Ovary (tissue), 9 donors: ENCODE results near the gene THEMIS. TPM values are rescaled to one million over a fixed set of nuclear protein-coding genes. Genes with fewer than 3 reads are reported as not detected.

Experiments
- DNase-seq, 5 donors: peaks; one replicate each; pipeline ENCODE4 v3.0.0-alpha.2; 2019 to 2020
- H3K27ac ChIP-seq, 2 donors: fragments of 200-600 bp; one replicate each; pipeline versions ENCODE4 v1.5.1 to v1.8.0; 2019 to 2022
- H3K27me3 ChIP-seq: fragments of 200-600 bp; one replicate; pipeline ENCODE4 v1.8.0; 2022
- H3K36me3 ChIP-seq: fragments of 200-600 bp; sonication (generic); one replicate; pipeline ENCODE4 v1.5.1; 2019
- H3K4me1 ChIP-seq: one replicate; pipeline ENCODE4 v1.8.1; 2013; ENCODE audit warnings: mild to moderate bottlenecking, moderate library complexity; ENCODE audit not compliant: insufficient read depth
- H3K4me3 ChIP-seq: fragments of 200-600 bp; sonication (generic); one replicate; pipeline ENCODE4 v1.5.1; 2017
- H3K9me3 ChIP-seq, 2 donors: fragments of 200-600 bp in 1 of 2; sonication (generic) in 1 of 2; one replicate each; pipeline versions ENCODE4 v1.5.1 to v1.8.1; 2013 to 2019; ENCODE audit warnings: mild to moderate bottlenecking in 1 of 2, moderate library complexity in 1 of 2
- EP300 ChIP-seq: sonication (generic); formaldehyde crosslinking; IDR thresholded peaks from one replicate; pipeline ENCODE4 v1.6.1; 2017; ENCODE audit warnings: antibody characterized with exemption
- POLR2A ChIP-seq: fragments of 450-650 bp; IDR thresholded peaks from one replicate; pipeline ENCODE4 v1.6.1; 2017; ENCODE audit warnings: antibody characterized with exemption, mild to moderate bottlenecking, moderate library complexity
- WGBS, 3 donors: extraction: QIAGEN DNeasy Blood & Tissue Kit in 1 of 3; methylation state at CpG; one replicate each; pipeline versions ENCODE4 v1.1.5 to v1.1.7; 2013 to 2017; 5-methylcytosine and 5-hydroxymethylcytosine counted together
- intact Hi-C, 4 donors: fragments of 100-400 bp; cut with DNase I; formaldehyde crosslinking; loops; one replicate each; pipeline versions ENCODE4 v1.11.0 to v1.15.1; 2022 to 2023
- polyA plus RNA-seq, 2 donors: library from polyadenylated mRNA; stranded (reverse); fragments of 200-250 nt in 1 of 2; fragments of 350-450 nt in 1 of 2; fragmentation: Illumina TruSeq in 1 of 2; extraction: RNeasy Lipid Tissue Mini Kit (QIAGEN cat#74804) in 1 of 2; gene quantifications; one replicate each; pipeline ENCODE4 v1.2.3, GENCODE V29; 2013 to 2014
- total RNA-seq, 7 donors: library from RNA; depleted of rRNA in 2 of 7; stranded (reverse); fragments of >200 nt in 2 of 7; fragmentation: NEBNext Ultra II Directional in 3 of 7; extraction: Animal tissue kit (Norgen Biotek cat#: 25700) in 3 of 7; gene quantifications; one replicate each; pipeline versions ENCODE4 v1.1.0 to v1.2.4, GENCODE V29; 2016 to 2023
- TF ChIP-seq, protein P1 (sequence below), 3 donors: fragments of 450-650 bp in 2 of 3; fragments of 200-600 bp in 1 of 3; IDR thresholded peaks; one replicate each; pipeline versions ENCODE4 v1.5.1 to v1.8.0; 2016 to 2022; ENCODE audit warnings: antibody characterized with exemption in 3 of 3, mild to moderate bottlenecking in 1 of 3
- donor health status: DM: no; HTN: no; CAD: no; lungs with moderate emphysema.
- donor health status: DM: no; HTN: no; CAD: no.
- donor health status: Bipolar disorder and iron deficiency.
- donor health status: DM: yes; HTN: yes; CAD: no.
- donor health status: DM: no; HTN: no; CAD: no.
- donor health status: DM: yes; HTN: yes; CAD: no.

THEMIS gene
- total and polyA plus RNA-seq, 9 donors, result 0.05 to 0.87 (median 0.40) TPM; not detected in 1

DNA sequence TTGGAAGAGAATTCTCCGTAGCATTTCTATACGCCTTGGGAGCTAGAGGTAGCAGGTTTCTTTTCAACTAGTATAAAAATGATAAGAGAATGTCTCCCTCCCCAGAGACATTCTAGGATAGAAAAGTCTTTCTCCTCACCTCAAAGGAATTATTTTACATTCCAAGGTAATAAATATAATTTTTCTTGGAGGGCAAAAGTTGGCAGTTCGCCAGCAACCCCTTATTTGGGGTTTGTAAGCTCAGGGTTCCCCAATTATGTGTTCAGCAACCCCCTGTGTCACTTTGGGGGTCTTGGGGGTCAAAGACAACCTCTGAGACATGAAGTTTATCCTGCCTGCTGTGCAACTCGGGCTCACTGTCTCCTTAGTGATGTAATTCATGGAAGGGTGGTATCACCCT lies 58.3 kb downstream of the THEMIS start:
- Histone ChIP-seq H3K36me3 (no peaks in the 10 kb centered on the region), H3K27ac (no peak overlapping the region), H3K9me3 (no peaks in the 10 kb centered on the region), H3K4me3 (no peak overlapping the region), H3K27me3 (no peaks in the 10 kb centered on the region), H3K4me1 (no peaks in the 10 kb centered on the region)
- WGBS, 3 donors, result 63 to 70% (median 69%) methylated on average over 4 of the region's 4 CpGs
- TF ChIP-seq, protein P1, sequence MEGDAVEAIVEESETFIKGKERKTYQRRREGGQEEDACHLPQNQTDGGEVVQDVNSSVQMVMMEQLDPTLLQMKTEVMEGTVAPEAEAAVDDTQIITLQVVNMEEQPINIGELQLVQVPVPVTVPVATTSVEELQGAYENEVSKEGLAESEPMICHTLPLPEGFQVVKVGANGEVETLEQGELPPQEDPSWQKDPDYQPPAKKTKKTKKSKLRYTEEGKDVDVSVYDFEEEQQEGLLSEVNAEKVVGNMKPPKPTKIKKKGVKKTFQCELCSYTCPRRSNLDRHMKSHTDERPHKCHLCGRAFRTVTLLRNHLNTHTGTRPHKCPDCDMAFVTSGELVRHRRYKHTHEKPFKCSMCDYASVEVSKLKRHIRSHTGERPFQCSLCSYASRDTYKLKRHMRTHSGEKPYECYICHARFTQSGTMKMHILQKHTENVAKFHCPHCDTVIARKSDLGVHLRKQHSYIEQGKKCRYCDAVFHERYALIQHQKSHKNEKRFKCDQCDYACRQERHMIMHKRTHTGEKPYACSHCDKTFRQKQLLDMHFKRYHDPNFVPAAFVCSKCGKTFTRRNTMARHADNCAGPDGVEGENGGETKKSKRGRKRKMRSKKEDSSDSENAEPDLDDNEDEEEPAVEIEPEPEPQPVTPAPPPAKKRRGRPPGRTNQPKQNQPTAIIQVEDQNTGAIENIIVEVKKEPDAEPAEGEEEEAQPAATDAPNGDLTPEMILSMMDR (IDR thresholded peaks at IDR 0.05), result no peak
- TF ChIP-seq POLR2A, result no peak
- no peak for TF ChIP-seq EP300
- no peak for DNase-seq
- intact Hi-C loops, result no loop called here

DNA sequence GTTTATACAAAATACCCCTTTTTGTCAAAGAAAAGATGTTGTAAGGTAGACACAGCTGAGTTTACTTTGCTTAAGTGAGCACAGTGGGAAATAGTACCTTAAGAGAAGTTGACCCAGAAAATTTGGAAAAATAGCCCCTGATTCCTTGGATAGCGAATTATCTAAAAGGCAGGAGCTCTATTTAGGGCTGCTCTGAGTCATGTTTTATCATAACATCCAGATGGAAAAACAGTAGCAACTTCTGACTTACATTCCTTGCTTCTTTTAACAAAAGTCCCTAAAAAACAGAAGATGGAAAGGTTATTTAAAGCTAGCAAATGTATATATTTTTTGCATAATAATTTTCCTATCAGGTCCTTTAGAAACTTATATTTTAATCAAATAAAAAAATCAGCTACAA lies 59.0 kb downstream of the THEMIS start:
- no peaks in the 10 kb centered on the region for H3K9me3 ChIP-seq
- H3K36me3 ChIP-seq, result no peaks in the 10 kb centered on the region
- H3K27ac ChIP-seq, result no peak overlapping the region
- no peaks in the 10 kb centered on the region for H3K4me1 ChIP-seq
- no peak for DNase-seq
- WGBS, 3 donors, result 64 to 70% (median 68%) methylated on average over 1 of the region's 1 CpG
- TF ChIP-seq, protein P1 (IDR thresholded peaks at IDR 0.05), result no peak
- TF ChIP-seq EP300, result no peak
- TF ChIP-seq POLR2A, result no peak
- intact Hi-C loops, result no loop called here
- H3K4me3 ChIP-seq, result no peak overlapping the region
- no peaks in the 10 kb centered on the region for H3K27me3 ChIP-seq

DNA sequence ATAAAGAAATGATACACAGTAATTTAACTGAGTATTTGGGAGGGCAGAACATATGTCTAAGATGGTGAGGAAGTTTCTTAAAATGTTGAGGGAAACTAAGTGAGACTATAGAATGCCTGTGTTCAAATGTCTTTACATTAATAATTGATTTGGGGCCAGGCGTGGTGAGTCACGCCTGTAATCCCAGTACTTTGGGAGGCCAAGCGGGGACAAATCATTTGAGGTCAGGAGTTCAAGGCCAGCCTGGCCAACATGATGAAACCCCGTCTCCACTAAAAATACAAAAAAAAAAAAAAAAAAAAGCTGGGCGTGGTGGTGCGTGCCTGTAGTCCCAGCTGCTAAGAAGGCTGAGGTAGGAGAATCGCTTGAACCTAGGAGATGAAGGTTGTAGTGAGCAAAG lies 66.7 kb downstream of the THEMIS start:
- Histone ChIP-seq H3K4me3 (no peak overlapping the region), H3K27me3 (no peaks in the 10 kb centered on the region), H3K27ac (no peak overlapping the region), H3K9me3 (no peaks in the 10 kb centered on the region), H3K36me3 (no peaks in the 10 kb centered on the region), H3K4me1 (no peaks in the 10 kb centered on the region)
- no peak for TF ChIP-seq EP300
- TF ChIP-seq, protein P1 (IDR thresholded peaks at IDR 0.05), result no peak
- TF ChIP-seq POLR2A, result no peak
- 88 to 91% (median 89%) methylated on average over 7 of the region's 7 CpGs for WGBS, 3 donors
- DNase-seq, result no peak
- intact Hi-C loops, result no loop called here

DNA sequence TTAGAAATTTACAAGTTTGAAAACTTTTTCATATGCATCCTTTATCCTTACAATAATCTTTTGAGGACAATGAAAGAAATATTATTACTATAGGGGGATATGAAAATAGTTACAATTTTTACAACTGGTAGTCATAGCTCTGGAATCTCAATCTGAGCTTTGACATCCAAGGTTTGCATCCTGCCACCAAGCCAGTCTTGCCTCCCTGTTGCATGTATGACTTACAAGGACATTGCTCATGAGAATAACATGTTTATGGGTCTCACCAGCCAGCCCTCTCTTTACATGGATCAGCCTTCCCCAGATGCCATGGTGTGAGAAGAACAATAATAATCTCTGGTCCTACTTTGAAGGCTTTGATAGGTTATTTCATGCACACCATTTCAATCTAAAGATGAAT lies 67.5 kb downstream of the THEMIS start:
- H3K27me3 ChIP-seq, result no peaks in the 10 kb centered on the region
- H3K9me3 ChIP-seq, result no peaks in the 10 kb centered on the region
- H3K4me1 ChIP-seq, result no peaks in the 10 kb centered on the region
- no peak overlapping the region for H3K27ac ChIP-seq
- H3K36me3 ChIP-seq, result no peaks in the 10 kb centered on the region
- no peak for DNase-seq
- intact Hi-C loops, result no loop called here
- no peak for TF ChIP-seq POLR2A
- H3K4me3 ChIP-seq, result no peak overlapping the region

DNA sequence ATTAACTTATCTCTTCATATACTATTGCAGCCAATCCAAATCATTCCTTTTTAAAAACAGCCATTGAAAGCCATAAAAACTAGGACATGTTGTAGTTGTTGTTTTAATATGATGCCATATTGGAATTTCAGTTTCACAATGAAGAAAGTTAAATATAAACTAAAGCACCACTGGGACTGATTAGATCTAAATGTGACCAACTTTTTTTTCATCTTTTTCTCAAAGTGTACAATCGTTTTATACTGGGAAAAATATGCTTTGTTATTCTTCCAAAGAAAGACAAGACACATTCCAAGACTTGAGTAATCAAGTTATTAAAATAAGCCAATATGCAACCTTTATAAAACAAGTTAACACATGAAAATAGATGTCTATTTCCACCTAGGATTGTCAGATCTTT lies 68.5 kb downstream of the THEMIS start:
- no peaks in the 10 kb centered on the region for H3K36me3 ChIP-seq
- TF ChIP-seq EP300 (no peak), POLR2A (no peak)
- TF ChIP-seq, protein P1 (IDR thresholded peaks at IDR 0.05), result no peak
- no peak overlapping the region for H3K27ac ChIP-seq
- DNase-seq, result no peak
- no peaks in the 10 kb centered on the region for H3K27me3 ChIP-seq
- WGBS, 3 donors, result 2 to 5% (median 3%) methylated on average over 1 of the region's 1 CpG
- no peaks in the 10 kb centered on the region for H3K4me1 ChIP-seq
- intact Hi-C loops, result no loop called here
- no peak overlapping the region for H3K4me3 ChIP-seq
- no peaks in the 10 kb centered on the region for H3K9me3 ChIP-seq
